Ovary (tissue), 9 donors: ENCODE measurements around the gene SLC39A5. TPM values are rescaled to one million over a fixed set of nuclear protein-coding genes. Genes with fewer than 3 reads are reported as not detected.
A peak's percentile ranks its signal among the peaks of the same experiment; 100 is the strongest.
"Not testable (repeated sequence)": the region's sequence is repeated elsewhere in the genome, so short reads cannot be mapped to it uniquely, and the experiment has no call there.

Experiments
- DNase-seq, 5 donors: peaks; one replicate each; pipeline ENCODE4 v3.0.0-alpha.2; 2019 to 2020
- H3K27ac ChIP-seq, 2 donors: fragments of 200-600 bp; one replicate each; pipeline versions ENCODE4 v1.5.1 to v1.8.0; 2019 to 2022
- H3K27me3 ChIP-seq: fragments of 200-600 bp; one replicate; pipeline ENCODE4 v1.8.0; 2022
- H3K36me3 ChIP-seq: fragments of 200-600 bp; sonication (generic); one replicate; pipeline ENCODE4 v1.5.1; 2019
- H3K4me1 ChIP-seq: one replicate; pipeline ENCODE4 v1.8.1; 2013; ENCODE audit warnings: mild to moderate bottlenecking, moderate library complexity; ENCODE audit not compliant: insufficient read depth
- H3K4me3 ChIP-seq: fragments of 200-600 bp; sonication (generic); one replicate; pipeline ENCODE4 v1.5.1; 2017
- H3K9me3 ChIP-seq, 2 donors: fragments of 200-600 bp in 1 of 2; sonication (generic) in 1 of 2; one replicate each; pipeline versions ENCODE4 v1.5.1 to v1.8.1; 2013 to 2019; ENCODE audit warnings: mild to moderate bottlenecking in 1 of 2, moderate library complexity in 1 of 2
- CTCF ChIP-seq, 3 donors: fragments of 450-650 bp in 2 of 3; fragments of 200-600 bp in 1 of 3; IDR thresholded peaks; one replicate each; pipeline versions ENCODE4 v1.5.1 to v1.8.0; 2016 to 2022; ENCODE audit warnings: antibody characterized with exemption in 3 of 3, mild to moderate bottlenecking in 1 of 3
- EP300 ChIP-seq: sonication (generic); formaldehyde crosslinking; IDR thresholded peaks from one replicate; pipeline ENCODE4 v1.6.1; 2017; ENCODE audit warnings: antibody characterized with exemption
- POLR2A ChIP-seq: fragments of 450-650 bp; IDR thresholded peaks from one replicate; pipeline ENCODE4 v1.6.1; 2017; ENCODE audit warnings: antibody characterized with exemption, mild to moderate bottlenecking, moderate library complexity
- WGBS, 3 donors: extraction: QIAGEN DNeasy Blood & Tissue Kit in 1 of 3; methylation state at CpG; one replicate each; pipeline versions ENCODE4 v1.1.5 to v1.1.7; 2013 to 2017; 5-methylcytosine and 5-hydroxymethylcytosine counted together
- intact Hi-C, 4 donors: fragments of 100-400 bp; cut with DNase I; formaldehyde crosslinking; loops; one replicate each; pipeline versions ENCODE4 v1.11.0 to v1.15.1; 2022 to 2023
- polyA plus RNA-seq, 2 donors: library from polyadenylated mRNA; stranded (reverse); fragments of 200-250 nt in 1 of 2; fragments of 350-450 nt in 1 of 2; fragmentation: Illumina TruSeq in 1 of 2; extraction: RNeasy Lipid Tissue Mini Kit (QIAGEN cat#74804) in 1 of 2; gene quantifications; one replicate each; pipeline ENCODE4 v1.2.3, GENCODE V29; 2013 to 2014
- total RNA-seq, 7 donors: library from RNA; depleted of rRNA in 2 of 7; stranded (reverse); fragments of >200 nt in 2 of 7; fragmentation: NEBNext Ultra II Directional in 3 of 7; extraction: Animal tissue kit (Norgen Biotek cat#: 25700) in 3 of 7; gene quantifications; one replicate each; pipeline versions ENCODE4 v1.1.0 to v1.2.4, GENCODE V29; 2016 to 2023
- donor health status: DM: no; HTN: no; CAD: no; lungs with moderate emphysema.
- donor health status: DM: no; HTN: no; CAD: no.
- donor health status: Bipolar disorder and iron deficiency.
- donor health status: DM: yes; HTN: yes; CAD: no.
- donor health status: DM: no; HTN: no; CAD: no.
- donor health status: DM: yes; HTN: yes; CAD: no.

Gene SLC39A5
- total and polyA plus RNA-seq, 9 donors = 0.25 to 0.85 (median 0.67) TPM; not detected in 1

GRCh38 chr12:56261503-56262232, 31.8 kb downstream of the SLC39A5 start:
- Histone ChIP-seq H3K27me3 (no peaks in the 10 kb centered on the region), H3K36me3 (no peaks in the 10 kb centered on the region), H3K9me3 (no peaks in the 10 kb centered on the region), H3K27ac (no peak overlapping the region), H3K4me3 (no peak overlapping the region), H3K4me1 (peaks cover 6% of the 10 kb centered on the region)
- DNase-seq = no peak
- intact Hi-C loops = no loop called here
- TF ChIP-seq POLR2A = no peak
- TF ChIP-seq EP300 = no peak
- no peak for TF ChIP-seq CTCF (IDR thresholded peaks at IDR 0.05)
- WGBS, 3 donors = 80 to 85% (median 82%) methylated on average over 5 of the region's 5 CpGs

- intact Hi-C loops, H3K27me3 ChIP-seq, H3K9me3 ChIP-seq, H3K27ac ChIP-seq, H3K4me1 ChIP-seq, H3K36me3 ChIP-seq, H3K4me3 ChIP-seq, DNase-seq: not testable (repeated sequence)
- WGBS, 3 donors = 87 to 88% (median 88%) methylated on average over 7 of the region's 7 CpGs
These were observed 33.1 kb downstream of the SLC39A5 start for GRCh38 chr12:56262955-56263354.

GRCh38 chr12:56266068-56266692, 36.3 kb downstream of the SLC39A5 start:
- 50 to 56% (median 52%) methylated on average over 16 of the region's 16 CpGs for WGBS, 3 donors
- DNase-seq, H3K27me3 ChIP-seq, H3K9me3 ChIP-seq, H3K36me3 ChIP-seq, intact Hi-C loops, H3K4me1 ChIP-seq: not testable (repeated sequence)
- Histone ChIP-seq H3K4me3 (peak overlapping the region; percentile 76), H3K27ac (peak overlapping the region; percentile 89 to 93)

- intact Hi-C loops = no loop called here
These were observed 37.0 kb downstream of the SLC39A5 start, which contains the start of gene COQ10A for GRCh38 chr12:56266693-56267442. COQ10A (plus strand) TSS chr12:56266942; CDS start chr12:56267119, 177 bp downstream.

More at GRCh38 chr12:56266693-56267442, 37.0 kb downstream of the SLC39A5 start, which contains the start of gene COQ10A:
- DNase-seq = peak; percentile 90 to 93 (median 92)
- peaks cover 6% of the 10 kb centered on the region for H3K4me1 ChIP-seq
- no peaks in the 10 kb centered on the region for H3K27me3 ChIP-seq
- WGBS, 3 donors = 0 to 1% (median 0%) methylated on average over 63 to 68 of the region's 68 CpGs
- H3K9me3 ChIP-seq = no peaks in the 10 kb centered on the region
- peak within 1 kb of the TSS; percentile 76 for H3K4me3 ChIP-seq
- no peaks in the 10 kb centered on the region for H3K36me3 ChIP-seq
- H3K27ac ChIP-seq = peak within 1 kb of the TSS; percentile 89 to 93
- TF ChIP-seq POLR2A = peak; percentile 91
- no peak for TF ChIP-seq EP300
- peak; percentile 70 to 88 (median 84) for TF ChIP-seq CTCF (IDR thresholded peaks at IDR 0.05)
